HG02973 (cell line): ENCODE measurements around the gene DNAJC22.
A peak's percentile ranks its signal among the peaks of the same experiment; 100 is the strongest.
"Not testable (repeated sequence)": the region's sequence is repeated elsewhere in the genome, so short reads cannot be mapped to it uniquely, and the experiment has no call there.

Source experiments
- ATAC-seq: cut with Tn5 transposase; IDR thresholded peaks from one replicate; pipeline ENCODE4 v1.9.1; 2021; ENCODE audit warnings: moderate library complexity; ENCODE audit not compliant: unreplicated experiment

DNAJC22 gene

GRCh38 chr12:49367381-49368239 is 20.9 kb downstream of the DNAJC22 start, which contains the start of gene SPATS2:
SPATS2 (plus strand) TSS chr12:49367462; CDS start chr12:49461013, 93,551 bp downstream.
- ATAC-seq, result no peak

- ATAC-seq, result no peak
These were observed 21.5 kb downstream of the DNAJC22 start for GRCh38 chr12:49368240-49368600.

- peak; percentile 40 for ATAC-seq
These were observed 22.9 kb downstream of the DNAJC22 start for GRCh38 chr12:49369411-49370145.

- no peak for ATAC-seq
These were observed 23.9 kb downstream of the DNAJC22 start for GRCh38 chr12:49370539-49370938.

- no peak for ATAC-seq
These were observed 28.7 kb downstream of the DNAJC22 start for GRCh38 chr12:49375406-49375805.

GRCh38 chr12:49377386-49377785 is 30.7 kb downstream of the DNAJC22 start:
- ATAC-seq, result no peak

- not testable (repeated sequence) for ATAC-seq
These were observed 33.5 kb downstream of the DNAJC22 start for GRCh38 chr12:49380184-49380583.

GRCh38 chr12:49388682-49389386 is 42.1 kb downstream of the DNAJC22 start:
- no peak for ATAC-seq

GRCh38 chr12:49389387-49389703 is 42.7 kb downstream of the DNAJC22 start:
- ATAC-seq, result no peak

- no peak for ATAC-seq
These were observed 50.3 kb downstream of the DNAJC22 start for GRCh38 chr12:49397000-49397399.

GRCh38 chr12:49400304-49400703 is 53.6 kb downstream of the DNAJC22 start:
- ATAC-seq, result no peak
